ENCODE measurements around the gene CMIP.

The CMIP gene

GRCh38 chr16:81551151-81551808 is 106.7 kb downstream of the CMIP start:
- no peak for DNase-seq (ENCODE audit: low read depth)

GRCh38 chr16:81551821-81552304 is 107.3 kb downstream of the CMIP start:
- DNase-seq (ENCODE audit: low read depth), result no peak

- DNase-seq (ENCODE audit: low read depth), result no peak
Measured at GRCh38 chr16:81552743-81553079, 108.1 kb downstream of the CMIP start.

- DNase-seq (ENCODE audit: low read depth), result no peak
Measured at GRCh38 chr16:81553080-81553813, 108.6 kb downstream of the CMIP start.

- DNase-seq (ENCODE audit: low read depth), result no peak
Measured at GRCh38 chr16:81553814-81554675, 109.4 kb downstream of the CMIP start.

GRCh38 chr16:81554979-81555378 is 110.4 kb downstream of the CMIP start:
- DNase-seq (ENCODE audit: low read depth), result no peak

GRCh38 chr16:81555660-81556059 is 111.1 kb downstream of the CMIP start:
- no peak for DNase-seq (ENCODE audit: low read depth)

- DNase-seq (ENCODE audit: low read depth), result no peak
Measured at GRCh38 chr16:81556715-81557284, 112.2 kb downstream of the CMIP start.

- no peak for DNase-seq (ENCODE audit: low read depth)
Measured at GRCh38 chr16:81558077-81558443, 113.5 kb downstream of the CMIP start.

GRCh38 chr16:81558444-81559175 is 114.0 kb downstream of the CMIP start:
- no peak for DNase-seq (ENCODE audit: low read depth)

- no peak for DNase-seq (ENCODE audit: low read depth)
Measured at GRCh38 chr16:81560979-81561657, 116.5 kb downstream of the CMIP start.

GRCh38 chr16:81562174-81562849 is 117.7 kb downstream of the CMIP start:
- no peak for DNase-seq (ENCODE audit: low read depth)

- DNase-seq (ENCODE audit: low read depth), result no peak
Measured at GRCh38 chr16:81562926-81563325, 118.3 kb downstream of the CMIP start.

GRCh38 chr16:81564421-81564911 is 119.9 kb downstream of the CMIP start:
- no peak for DNase-seq (ENCODE audit: low read depth)

- DNase-seq (ENCODE audit: low read depth), result no peak
Measured at GRCh38 chr16:81565321-81566028, 120.9 kb downstream of the CMIP start.

GRCh38 chr16:81566086-81567007 is 121.7 kb downstream of the CMIP start:
- no peak for DNase-seq (ENCODE audit: low read depth)

- DNase-seq (ENCODE audit: low read depth), result no peak
Measured at GRCh38 chr16:81567087-81567486, 122.5 kb downstream of the CMIP start.

GRCh38 chr16:81567987-81568748 is 123.6 kb downstream of the CMIP start:
- DNase-seq (ENCODE audit: low read depth), result peak; percentile 26

All from fibroblast of the conjunctiva (primary cell).